Measurements from ENCODE around the gene BLVRB. TPM values are rescaled to one million over a fixed set of nuclear protein-coding genes. Genes with fewer than 3 reads are reported as not detected.
"Not testable (repeated sequence)": the region's sequence is repeated elsewhere in the genome, so short reads cannot be mapped to it uniquely, and the experiment has no call there.

BLVRB gene
- polyA plus RNA-seq, 5 donors = 43.5 to 83.3 (median 55.0) TPM

DNA sequence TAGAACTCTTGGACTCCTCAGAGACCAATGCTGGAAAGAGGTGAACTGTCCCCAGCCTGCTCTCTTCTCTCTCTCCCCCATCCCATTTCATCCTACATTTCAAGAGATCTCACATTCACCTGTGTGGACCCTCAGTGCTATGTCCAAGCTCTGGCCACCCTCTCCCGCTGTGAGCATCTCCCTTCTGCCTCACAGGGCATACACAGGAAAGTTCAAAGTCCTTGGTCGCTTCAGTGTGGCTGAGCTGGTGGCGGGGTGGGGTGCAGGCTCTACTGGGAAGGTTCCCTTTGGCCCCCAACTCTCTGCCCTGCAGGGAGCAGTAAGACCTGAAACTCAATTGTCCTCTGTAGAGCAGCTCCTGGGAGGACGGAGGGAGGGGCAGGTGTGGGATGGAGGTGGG lies 28.2 kb upstream of the BLVRB start:
- DNase-seq = no peak

DNA sequence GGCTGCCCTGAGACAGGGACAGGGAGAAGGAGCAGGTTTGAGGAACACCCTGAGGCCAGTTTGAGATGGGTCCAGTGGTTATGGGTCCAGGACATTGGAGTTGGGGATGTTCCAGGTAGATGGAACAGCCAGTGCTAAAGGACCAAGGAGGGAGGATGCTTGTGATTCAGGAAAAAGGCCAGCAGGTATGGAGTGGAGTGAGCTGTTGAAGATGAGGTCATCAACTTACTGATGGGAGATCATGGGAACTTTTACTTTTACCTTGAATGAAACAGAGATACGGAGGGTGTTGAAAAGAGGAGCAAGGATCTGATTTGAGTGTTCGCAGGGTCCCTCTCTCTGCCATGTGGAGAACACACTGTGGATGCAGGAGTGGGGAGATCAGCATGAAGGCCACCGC lies 26.7 kb upstream of the BLVRB start:
- no peak for DNase-seq

DNA sequence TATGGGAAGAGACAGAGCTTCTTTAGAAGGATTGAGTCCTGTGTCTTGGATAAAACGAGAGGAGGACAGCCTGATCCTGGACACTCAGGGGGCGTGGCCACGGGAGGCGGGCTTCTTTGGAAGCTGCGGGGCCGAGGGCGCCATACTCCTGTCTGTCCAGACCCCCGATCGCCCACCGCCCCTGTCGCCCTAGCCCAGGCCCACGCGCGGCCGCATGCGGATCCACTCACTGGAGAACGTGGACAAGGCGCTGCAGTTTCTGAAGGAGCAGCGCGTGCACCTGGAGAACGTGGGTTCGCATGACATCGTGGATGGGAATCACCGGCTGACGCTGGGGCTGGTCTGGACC lies 24.3 kb upstream of the BLVRB start:
- DNase-seq = no peak

DNA sequence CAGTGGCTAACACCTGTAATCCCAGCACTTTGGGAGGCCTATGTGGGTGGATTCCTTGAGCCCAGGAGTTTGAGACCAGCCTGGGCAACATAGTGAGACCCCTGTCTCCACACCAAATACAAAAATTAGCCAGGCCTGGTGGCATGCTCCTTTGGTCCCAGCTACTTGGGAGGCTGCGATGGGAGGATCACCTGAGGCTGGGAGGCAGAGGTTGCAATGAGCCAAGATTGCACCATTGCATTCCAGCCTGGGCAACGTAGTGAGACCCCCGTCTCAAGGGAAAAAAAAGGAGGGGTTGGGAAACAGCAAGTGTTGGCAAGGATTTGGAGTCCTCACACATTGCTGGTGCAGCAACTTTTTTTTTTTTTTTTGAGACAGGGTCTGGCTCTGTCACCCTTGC lies 20.5 kb upstream of the BLVRB start:
- DNase-seq = no peak

DNA sequence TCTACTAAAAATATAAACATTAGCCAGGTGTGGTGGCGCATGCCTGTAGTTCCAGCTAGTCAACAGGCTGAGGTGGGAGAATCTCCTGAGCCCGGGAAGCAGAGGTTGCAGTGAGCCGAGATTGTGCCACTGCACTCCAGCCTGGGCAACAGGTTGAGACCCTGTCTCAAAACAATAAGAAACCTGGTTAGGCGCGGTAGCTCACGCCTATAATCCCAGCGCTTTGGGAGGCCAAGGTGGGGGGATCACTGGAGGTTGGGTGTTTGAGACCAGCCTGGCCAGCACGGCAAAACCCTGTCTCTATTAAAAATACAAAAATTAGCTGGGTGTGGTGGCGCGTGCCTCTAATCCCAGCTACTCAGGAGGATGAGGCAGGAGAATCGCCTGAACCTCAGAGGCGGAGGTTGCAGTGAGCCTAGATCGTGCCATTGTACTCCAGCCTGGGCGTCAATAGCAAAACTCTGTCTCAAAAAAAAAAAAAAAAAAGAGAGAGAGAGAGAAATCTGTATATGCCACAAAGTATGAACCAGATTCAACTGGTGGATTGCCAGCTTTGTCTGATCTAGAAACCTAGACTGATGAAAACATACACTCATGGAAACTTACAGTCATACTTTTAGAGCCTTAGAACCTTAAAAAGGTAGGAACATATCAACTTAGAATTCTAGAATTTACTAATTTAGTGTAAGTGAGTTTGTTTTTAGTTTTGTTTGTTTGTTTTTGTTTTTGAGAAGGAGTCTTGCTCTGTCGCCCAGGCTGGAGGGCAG lies 10.5 kb upstream of the BLVRB start:
- not testable (repeated sequence) for DNase-seq

DNA sequence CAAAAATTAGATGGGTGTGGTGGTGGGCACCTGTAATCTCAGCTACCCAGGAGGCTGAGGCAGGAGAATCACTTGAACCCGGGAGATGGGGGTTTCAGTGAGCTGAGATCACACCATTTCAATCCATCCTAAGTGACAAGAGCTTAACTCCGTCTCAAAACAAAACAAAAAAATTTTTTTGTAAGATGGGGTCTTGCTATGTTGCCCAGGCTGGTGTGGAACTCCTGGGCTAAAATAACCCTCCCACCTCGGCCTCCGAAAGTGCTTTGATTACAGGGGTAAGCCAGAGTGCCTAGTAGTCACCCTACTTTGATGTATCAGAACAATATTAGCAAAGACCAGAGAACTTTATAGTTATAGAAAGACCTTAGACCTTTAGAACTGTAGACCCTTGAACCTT lies 9.2 kb upstream of the BLVRB start:
- no peak for DNase-seq

DNA sequence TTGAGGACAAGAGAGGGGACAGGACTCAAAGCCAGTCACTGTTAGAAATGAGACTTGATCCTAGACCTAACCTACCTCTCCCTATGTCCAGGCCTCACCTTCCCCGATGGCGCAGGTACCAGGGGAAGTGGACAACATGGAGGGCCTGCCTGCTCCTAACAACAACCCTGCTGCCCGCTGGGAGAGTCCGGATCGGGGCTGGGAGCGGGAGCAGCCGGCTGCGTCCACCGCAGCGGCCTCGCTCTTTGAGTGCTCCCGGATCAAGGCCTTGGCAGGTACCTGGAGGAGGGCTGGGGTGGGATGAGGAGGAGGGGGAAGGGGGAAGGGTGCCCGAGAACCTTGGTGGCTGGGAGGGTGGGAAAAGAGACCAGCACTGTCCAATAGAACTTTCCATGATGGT lies 7.0 kb upstream of the BLVRB start:
- no peak for DNase-seq

DNA sequence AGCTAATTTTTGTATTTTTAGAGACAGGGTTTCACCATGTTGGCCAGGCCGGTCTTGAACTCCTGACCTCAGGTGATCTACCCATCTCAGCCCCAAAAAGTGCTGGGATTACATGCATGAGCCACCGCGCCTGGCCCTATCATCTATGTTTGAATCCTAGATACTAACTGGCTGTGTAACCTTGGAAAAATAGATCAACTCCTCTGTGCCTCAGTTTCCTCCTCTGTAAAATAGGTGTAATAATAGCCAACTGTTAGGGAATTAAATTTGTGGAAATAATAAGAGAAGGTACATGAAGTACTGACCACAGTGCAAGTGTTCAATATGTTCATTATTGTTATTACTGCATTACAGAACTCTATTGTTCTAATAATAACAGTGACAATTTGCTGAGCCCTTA lies 5.6 kb upstream of the BLVRB start:
- no peak for DNase-seq

DNA sequence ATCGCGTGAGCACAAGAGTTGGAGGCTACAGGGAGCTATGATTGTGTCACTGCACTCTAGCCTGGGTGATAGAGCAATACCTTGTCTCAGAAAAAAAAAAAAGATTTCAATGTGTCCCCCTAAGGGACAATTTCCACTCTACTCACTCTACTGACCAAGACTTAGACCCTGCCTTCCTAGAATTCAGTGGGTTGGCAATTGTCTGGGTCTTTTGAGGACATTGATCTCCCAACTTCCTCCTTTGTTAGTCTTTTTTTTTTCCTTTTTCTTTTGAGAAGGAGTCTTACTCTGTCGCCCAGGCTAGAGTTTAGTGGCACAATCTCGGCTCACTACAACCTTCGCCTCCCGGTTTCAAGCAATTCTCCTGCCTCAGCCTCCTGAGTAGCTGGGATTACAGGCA lies 3.5 kb upstream of the BLVRB start:
- DNase-seq = no peak

DNA sequence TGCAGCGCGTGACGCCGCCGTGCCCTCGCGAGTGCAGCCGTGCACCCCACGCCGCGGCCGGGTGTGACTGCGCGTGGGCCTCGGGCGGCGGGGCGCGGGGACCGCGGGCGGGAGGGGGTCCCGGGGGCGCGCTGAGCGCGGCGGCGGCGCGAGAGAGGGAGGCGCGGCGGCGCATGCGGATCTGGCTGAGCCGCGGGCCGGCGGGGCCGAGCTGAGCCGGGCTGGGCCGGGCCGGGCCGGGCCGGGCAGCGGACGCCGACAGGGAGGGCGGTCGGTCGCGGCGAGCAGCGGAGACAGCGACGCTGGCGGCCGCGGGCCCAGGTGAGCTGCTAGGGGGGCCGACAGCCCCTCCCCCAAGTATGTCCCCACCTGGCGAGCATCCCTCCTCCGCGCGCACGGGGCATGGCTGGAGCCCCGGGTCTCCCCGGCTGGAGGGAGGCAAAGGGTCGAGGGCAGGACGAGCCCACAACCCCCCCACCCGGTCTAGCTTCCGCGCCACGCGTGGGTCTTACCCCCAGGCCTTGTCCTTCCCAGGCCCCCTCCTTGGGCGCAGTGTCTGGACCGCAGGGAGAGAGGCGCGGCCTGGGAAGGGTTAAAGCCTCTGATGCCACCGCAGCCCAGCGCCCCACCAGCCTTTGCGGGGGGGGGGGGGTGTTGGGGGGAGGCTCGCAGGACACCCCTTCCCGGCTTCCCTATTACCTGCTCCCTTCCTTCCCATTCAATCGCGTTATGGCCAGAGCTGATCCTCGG lies 1.6 kb upstream of the BLVRB start, which contains the start of gene SPTBN4:
SPTBN4 (plus strand) TSS at position 17 of the 750 bp plus-strand sequence. CDS start 5,621 bp downstream, outside the sequence.
- peak in 1 of 2 donors; percentile 2 for DNase-seq

DNA sequence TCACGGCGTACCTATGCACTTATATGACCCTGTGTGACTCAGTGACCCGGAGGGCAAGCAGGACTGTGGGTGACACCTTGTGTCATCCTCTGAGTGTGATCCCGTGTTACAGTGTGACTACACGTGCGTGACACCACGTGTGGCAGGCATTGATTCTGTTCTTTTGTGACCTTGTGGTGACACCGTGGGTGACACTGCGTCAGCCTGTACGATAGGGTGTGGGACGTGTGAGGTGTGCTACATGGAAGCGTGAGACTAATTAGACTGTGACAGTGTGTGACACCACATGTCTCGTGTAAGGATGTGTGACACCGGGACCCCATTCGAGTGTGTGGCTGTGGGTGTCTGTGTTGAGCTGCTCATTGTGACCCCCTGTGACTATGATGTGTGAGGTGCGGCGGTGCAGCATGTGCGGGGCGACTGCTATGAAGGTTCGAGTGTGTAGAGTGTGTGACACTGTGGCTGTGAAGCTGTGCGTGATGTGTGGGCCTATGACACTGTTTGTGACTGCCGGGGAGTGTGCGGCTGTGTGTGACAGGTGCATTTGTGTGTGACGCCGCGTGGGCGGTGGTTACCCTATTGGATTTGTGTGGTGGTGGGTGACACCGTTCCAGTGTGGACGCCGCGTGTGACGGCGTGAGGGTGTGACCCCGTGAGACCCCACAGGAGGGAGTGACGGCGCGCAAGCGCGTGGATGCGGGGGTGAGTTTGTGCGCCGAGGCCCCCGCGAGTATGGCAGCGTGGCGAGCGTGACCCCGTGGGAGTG lies 857 bp upstream of the BLVRB start:
- no peak for DNase-seq

DNA sequence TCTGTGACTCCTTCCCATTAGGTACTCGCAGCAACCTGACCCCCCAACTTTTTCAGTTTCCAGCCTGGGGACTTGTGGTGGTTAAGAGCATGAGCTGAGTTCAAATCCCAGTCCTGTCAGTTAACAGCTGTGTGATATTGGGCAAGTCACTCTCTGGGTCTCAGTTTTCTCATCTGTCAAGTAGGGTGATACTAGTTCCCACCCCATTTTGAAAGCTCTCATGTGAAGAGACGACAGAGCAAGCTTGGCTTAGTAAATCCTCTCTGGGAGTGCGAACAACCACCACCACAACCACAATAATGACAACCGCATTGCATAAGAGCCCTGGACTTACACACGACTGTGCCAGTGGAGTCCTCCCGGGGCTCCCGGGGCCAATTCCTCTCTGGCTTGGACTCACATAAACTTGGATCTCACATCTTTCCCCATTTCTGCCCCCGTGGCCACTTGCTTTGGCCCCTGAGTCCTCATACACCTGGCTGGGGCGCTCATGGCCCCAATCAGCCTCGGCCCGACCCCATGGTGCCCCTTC lies 454 bp downstream of the BLVRB start:
- DNase-seq = peak in 1 of 2 donors; percentile 40

DNA sequence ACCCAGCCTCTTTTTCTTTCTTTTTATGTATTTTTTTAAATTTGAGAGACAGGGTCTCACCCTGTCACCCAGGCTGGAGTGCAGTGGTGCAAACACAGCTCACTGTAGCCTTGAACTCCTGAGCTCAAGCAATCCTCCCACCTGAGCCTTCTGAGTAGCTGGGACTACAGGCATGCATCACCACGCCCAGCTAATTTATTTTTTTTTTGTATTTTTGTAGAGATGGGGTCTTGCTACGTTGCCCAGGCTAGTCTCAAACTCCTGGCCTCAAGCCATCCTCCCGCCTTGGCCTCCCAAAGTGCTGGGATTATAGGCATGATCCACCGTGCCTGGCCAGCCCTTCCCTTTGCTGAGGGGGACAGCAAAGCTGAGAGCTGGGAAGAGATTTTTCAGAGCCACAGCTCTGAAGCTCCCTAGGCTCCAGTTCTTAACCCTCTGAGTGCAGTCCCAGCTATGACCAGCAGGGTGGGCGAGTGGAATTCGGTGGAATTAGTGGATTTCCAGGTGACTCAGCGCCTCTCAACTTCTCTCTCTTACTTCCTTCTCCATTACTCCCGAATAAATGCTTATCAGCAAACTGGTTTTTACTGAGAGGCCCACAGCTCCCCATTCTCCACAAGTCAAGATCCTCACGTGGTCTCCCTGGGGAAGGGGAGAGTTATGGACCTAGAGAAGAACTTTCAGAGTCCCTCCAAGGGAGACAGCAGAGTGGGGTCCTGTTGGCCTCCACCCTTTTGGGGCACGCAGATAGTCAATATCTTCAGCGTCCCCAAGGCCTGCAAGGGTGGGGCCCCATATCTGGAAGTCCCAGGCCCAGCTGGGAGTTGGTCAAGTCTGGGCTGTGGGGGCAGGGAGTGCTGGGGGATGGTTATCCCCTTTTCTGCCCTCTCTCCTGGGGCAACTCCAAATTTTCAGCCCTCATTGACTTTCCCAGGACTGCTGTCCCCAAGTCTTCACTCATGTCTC lies 1.2 kb downstream of the BLVRB start:
- DNase-seq = peak; percentile 60 to 72

DNA sequence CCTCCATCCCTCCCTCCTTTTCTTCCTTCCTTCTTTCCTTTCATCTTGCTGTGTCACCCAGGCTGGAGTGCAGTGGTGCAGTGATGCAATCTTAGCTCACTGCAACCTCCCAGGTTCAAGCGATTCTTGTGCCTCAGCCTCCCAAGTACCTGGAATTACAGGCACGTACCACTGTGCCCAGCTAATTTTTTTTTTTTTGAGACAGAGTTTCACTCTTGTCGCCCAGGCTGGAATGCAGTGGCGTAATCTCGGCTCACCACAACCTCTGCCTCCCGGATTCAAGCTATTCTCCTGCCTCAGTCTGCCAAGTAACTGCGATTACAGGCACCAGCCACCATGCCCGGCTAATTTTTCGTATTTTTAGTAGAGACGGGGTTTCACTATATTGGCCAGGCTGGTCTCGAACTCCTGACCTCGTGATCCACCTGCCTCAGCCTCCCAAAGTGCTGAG lies 1.9 kb downstream of the BLVRB start:
- not testable (repeated sequence) for DNase-seq

DNA sequence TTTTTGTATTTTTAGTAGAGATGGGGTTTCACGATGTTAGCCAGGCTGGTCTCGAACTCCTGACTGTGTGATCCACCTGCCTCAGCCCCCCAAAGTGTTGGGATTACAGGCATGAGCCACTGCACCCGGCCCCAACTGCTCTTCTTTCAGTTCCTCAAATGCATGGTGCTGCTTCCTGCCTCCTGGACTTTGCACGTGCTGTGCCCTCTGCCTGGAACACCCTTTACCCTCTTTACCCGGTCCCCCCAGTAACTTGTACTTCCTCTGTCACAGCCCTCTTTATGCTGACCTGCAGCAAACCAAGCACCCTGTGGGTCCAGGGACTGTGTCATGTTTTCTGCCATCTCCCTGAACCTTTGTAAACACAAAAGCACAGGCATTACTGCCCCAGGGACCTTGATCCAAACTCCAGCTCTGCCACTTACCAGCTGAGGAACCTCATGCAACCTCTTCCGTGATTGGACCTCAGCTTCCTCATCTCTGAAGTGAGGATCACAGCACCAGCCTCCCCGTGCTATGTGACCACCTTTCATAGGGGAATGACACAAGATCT lies 3.8 kb downstream of the BLVRB start:
- DNase-seq = no peak

DNA sequence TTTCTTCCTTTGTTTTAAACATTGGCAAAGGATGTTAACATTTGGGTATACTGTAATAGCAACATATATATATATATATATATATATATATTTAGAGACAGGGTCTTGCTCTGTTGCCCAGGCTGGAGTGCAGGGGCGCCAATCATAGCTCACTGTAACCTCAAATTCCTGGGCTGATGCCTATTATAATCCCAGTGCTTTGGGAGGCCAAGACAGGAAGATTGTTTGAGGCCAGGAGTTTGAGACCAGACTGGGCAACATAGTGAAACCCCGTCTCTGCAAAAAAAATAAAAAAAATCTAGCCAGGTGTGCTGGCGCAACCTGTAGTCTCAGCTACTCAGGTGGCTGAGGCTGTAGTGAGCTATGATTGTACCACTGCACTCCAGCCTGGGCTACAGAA lies 5.4 kb downstream of the BLVRB start:
- DNase-seq = no peak

DNA sequence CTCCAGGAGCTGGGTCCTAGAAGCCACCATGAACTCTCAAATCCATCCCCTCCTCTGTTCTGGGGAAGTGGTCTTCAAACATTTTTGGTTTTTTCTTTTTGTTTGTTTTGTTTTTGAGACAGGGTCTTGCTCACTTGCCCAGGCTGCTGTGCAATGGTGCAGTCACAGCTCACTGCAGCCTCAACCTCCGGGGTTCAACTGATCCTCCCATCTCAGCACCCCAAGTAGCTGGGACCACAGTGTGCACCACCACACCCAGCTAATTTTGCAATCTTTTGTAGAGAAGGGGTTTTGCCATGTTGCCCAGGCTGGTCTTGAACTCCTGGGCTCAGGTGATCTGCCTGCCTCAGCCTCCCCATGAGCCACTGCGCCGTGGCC lies 7.0 kb downstream of the BLVRB start:
- no peak for DNase-seq

DNA sequence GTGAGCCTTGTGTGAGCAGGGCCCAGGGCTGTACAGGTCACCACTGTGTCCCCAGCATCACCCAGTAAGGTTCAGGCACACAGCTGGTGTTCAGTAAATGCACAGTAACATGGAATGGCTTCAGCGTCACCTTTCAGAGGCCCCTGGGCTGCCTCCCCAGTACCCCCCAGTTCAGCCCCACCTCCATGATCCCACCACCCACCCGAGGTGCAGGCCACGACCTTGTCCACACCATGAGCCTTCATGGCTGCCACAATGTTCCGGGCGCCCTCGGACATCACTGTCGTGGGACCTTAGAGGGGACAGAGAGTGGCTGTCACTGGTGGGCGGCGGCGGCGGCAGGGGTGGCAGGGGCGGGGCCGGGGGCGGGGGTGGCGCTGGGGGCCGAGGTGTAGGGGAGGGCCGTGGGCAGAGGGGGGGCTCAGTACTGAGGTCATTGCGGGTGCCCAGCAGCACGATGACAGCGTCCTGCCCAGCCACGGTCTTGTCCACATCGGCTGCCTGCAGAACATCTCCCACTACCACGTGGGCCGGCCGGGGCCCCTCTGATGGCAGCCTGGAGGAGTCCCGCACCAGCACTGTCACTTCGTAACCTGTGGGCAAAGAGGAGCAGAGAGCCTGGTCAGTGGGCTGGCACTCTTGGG lies 7.5 kb downstream of the BLVRB start:
- no peak for DNase-seq

DNA sequence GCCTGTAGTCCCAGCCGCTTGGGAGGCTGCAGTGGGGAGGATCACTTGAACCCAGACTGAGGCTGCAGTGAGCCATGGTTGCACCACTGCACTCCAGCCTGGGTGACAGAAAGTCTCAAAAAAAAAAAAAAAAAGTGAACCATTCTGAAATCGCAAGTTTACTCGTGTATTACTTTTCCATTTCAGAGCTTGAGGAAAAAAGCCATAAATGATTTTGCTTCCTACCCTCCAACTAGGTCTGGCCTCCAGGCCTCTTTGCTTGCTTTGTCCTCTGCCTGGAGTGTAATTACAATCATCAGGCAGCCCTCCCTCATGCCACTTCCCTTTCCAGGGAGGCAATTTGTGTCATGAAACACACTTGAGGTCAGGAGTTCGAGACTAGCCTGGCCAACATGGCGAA lies 8.5 kb downstream of the BLVRB start:
- no peak for DNase-seq

DNA sequence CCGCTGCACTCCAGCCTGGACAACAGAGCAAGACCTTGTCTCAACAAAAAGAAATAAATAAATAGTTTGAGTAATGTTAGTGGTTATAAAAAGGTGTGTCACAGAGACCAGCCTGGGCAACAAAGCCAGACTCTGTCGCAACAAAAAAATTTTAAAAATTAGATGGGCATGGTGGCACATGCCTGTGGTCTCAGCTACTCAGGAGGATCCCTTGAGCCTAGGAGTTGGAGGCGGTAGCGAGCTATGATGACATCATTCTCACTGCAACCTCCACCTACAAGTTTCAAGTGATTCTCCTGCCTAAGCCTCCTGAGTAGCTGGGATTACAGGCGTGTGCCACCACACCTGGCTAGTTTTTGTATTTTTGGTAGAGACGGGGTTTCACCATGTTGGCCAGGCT lies 11.6 kb downstream of the BLVRB start:
- not testable (repeated sequence) for DNase-seq

Data from right lung (tissue), 5 donors.